ENCODE results near the gene SEC23IP.

SEC23IP gene

GRCh38 chr10:119967066-119967465 is 74.5 kb downstream of the SEC23IP start:
- CTCF ChIA-PET: interaction anchor here (0.6 kb wide), 1 partner anchor 747 kb away, joined by 4 read pairs; no protein-coding TSS in a partner anchor

DNA sequence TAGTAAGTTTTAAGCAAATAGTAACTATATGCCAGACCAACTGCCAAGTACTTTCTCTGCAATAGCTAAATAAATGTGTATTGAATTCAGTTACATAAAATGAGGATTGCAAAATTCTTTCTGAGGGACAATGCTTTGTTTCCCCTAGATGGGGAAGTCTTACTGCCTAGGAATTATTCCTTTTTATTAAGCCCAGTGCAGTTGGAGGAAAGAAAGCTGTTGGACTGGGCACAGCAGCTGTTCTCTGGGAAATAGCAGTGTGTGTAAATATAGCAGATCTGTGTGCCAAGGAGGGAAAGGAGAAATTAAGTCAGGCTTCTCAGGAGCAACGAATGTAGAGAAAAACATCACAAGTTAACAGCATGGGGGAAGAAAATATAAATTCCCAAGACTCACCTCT is 77.1 kb downstream of the SEC23IP start:
- no peak for DNase-seq (ENCODE audit: low spot score)
- ChIA-PET CTCF (no interaction called here), POLR2A (ENCODE audit: low non-redundant PET) (no interaction called here)
- TF ChIP-seq, protein P1, sequence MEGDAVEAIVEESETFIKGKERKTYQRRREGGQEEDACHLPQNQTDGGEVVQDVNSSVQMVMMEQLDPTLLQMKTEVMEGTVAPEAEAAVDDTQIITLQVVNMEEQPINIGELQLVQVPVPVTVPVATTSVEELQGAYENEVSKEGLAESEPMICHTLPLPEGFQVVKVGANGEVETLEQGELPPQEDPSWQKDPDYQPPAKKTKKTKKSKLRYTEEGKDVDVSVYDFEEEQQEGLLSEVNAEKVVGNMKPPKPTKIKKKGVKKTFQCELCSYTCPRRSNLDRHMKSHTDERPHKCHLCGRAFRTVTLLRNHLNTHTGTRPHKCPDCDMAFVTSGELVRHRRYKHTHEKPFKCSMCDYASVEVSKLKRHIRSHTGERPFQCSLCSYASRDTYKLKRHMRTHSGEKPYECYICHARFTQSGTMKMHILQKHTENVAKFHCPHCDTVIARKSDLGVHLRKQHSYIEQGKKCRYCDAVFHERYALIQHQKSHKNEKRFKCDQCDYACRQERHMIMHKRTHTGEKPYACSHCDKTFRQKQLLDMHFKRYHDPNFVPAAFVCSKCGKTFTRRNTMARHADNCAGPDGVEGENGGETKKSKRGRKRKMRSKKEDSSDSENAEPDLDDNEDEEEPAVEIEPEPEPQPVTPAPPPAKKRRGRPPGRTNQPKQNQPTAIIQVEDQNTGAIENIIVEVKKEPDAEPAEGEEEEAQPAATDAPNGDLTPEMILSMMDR (conservative IDR thresholded peaks at IDR 0.05; ENCODE audit: low read depth): no peak
- H3K27ac ChIP-seq: no peak overlapping the region

More at GRCh38 chr10:119967066-119967465, 74.5 kb downstream of the SEC23IP start:
- TF ChIP-seq, protein P1 (conservative IDR thresholded peaks at IDR 0.05; ENCODE audit: low read depth): no peak
- no peak overlapping the region for H3K27ac ChIP-seq
- no peak for DNase-seq (ENCODE audit: low spot score)
- POLR2A ChIA-PET (ENCODE audit: low non-redundant PET): interaction anchor here (1.0 kb wide), 1 partner anchor 101 kb away, joined by 6 read pairs; no protein-coding TSS in a partner anchor

GRCh38 chr10:119970107-119970506 is 77.6 kb downstream of the SEC23IP start:
- H3K27ac ChIP-seq: no peak overlapping the region
- CTCF ChIA-PET: no interaction called here
- TF ChIP-seq, protein P1 (conservative IDR thresholded peaks at IDR 0.05; ENCODE audit: low read depth): no peak
- DNase-seq (ENCODE audit: low spot score): no peak
- POLR2A ChIA-PET (ENCODE audit: low non-redundant PET): no interaction called here

DNA sequence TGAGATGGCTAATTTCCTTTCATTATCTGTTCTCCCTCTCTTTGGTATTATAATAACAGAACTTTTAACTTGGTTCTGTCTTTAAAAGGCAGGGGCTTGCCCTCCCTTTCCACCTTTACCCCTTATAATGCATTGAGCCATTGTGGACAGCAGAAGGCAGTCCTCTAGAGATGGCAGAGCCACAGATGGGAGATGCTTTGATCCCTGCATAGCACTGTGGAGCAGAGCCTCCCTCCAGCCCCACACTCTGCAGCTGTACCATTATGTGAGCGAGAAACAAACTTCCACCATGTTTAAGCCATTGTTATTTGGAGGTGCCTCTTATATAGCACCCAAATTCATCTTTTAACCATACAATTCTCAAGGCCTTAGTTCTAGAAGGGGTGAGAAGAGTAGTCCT is 78.4 kb downstream of the SEC23IP start:
- TF ChIP-seq, protein P1 (conservative IDR thresholded peaks at IDR 0.05; ENCODE audit: low read depth): no peak
- no peak overlapping the region for H3K27ac ChIP-seq
- POLR2A ChIA-PET (ENCODE audit: low non-redundant PET): no interaction called here
- DNase-seq (ENCODE audit: low spot score): no peak
- CTCF ChIA-PET: no interaction called here

DNA sequence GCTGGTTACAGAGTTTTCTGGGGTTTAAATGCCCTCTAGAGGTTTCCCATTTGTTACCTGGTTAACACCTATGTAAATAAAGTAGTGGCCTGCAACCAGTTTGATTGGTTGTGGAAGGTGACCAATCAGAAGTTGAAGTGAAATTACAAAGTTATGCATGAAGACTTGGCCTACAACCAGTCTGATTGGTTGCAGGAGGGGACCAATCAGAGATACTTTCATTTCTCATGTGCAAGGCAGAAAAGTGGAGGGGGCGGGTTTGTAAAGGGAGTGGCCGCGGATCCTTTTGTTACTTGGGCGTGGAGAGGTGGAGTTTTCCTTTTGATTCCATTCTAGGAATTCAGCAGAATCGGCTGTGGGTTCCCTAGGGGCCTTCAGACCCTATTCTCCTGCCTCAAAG is 80.8 kb downstream of the SEC23IP start:
- peak; percentile 16 for DNase-seq (ENCODE audit: low spot score)
- ChIA-PET POLR2A (ENCODE audit: low non-redundant PET) (no interaction called here), CTCF (interaction anchor here (0.6 kb wide), 1 partner anchor 274 kb away, joined by 3 read pairs; no protein-coding TSS in a partner anchor)
- TF ChIP-seq, protein P1 (conservative IDR thresholded peaks at IDR 0.05; ENCODE audit: low read depth): no peak
- no peak overlapping the region for H3K27ac ChIP-seq

- DNase-seq (ENCODE audit: low spot score): no peak
- no peak overlapping the region for H3K27ac ChIP-seq
- TF ChIP-seq, protein P1 (conservative IDR thresholded peaks at IDR 0.05; ENCODE audit: low read depth): no peak
- CTCF ChIA-PET: no interaction called here
- POLR2A ChIA-PET (ENCODE audit: low non-redundant PET): no interaction called here
Measured at GRCh38 chr10:119976421-119976820, 83.9 kb downstream of the SEC23IP start.

Data from RWPE1 (cell line).